GM21528 (cell line): Measurements from ENCODE around the gene CEPT1.
"Not testable (repeated sequence)": the region's sequence is repeated elsewhere in the genome, so short reads cannot be mapped to it uniquely, and the experiment has no call there.

ENCODE experiments used
- ATAC-seq: cut with Tn5 transposase; IDR thresholded peaks from one replicate; pipeline ENCODE4 v1.9.1; 2021; ENCODE audit warnings: mild to moderate bottlenecking, moderate library complexity; ENCODE audit not compliant: unreplicated experiment, low FRiP score

Gene CEPT1

GRCh38 chr1:111139956-111140679 is at the start of gene CEPT1, which contains the start of gene DRAM2:
TSS of gene CEPT1 (plus strand) at chr1:111140223. CDS start at chr1:111147715, 7,492 bp downstream.
TSS of gene DRAM2 (minus strand) at chr1:111140093. CDS start at chr1:111131554, 8,539 bp downstream.
- peak; percentile 67 for ATAC-seq

- not testable (repeated sequence) for ATAC-seq
Measured at GRCh38 chr1:111095421-111095820, 44.6 kb upstream of the CEPT1 start.

- ATAC-seq: no peak
Measured at GRCh38 chr1:111097356-111098099, 42.5 kb upstream of the CEPT1 start.

GRCh38 chr1:111099289-111099688 is 40.7 kb upstream of the CEPT1 start:
- ATAC-seq: no peak

GRCh38 chr1:111101854-111102642 is 38.0 kb upstream of the CEPT1 start:
- ATAC-seq: no peak

GRCh38 chr1:111104981-111105380 is 35.0 kb upstream of the CEPT1 start:
- no peak for ATAC-seq

GRCh38 chr1:111110197-111110899 is 29.7 kb upstream of the CEPT1 start:
- ATAC-seq: no peak

- ATAC-seq: no peak
Measured at GRCh38 chr1:111116496-111116895, 23.5 kb upstream of the CEPT1 start.

- ATAC-seq: no peak
Measured at GRCh38 chr1:111126354-111126753, 13.7 kb upstream of the CEPT1 start.

- ATAC-seq: peak; percentile 73
Measured at GRCh38 chr1:111127923-111128643, 11.9 kb upstream of the CEPT1 start.

GRCh38 chr1:111129376-111129775 is 10.6 kb upstream of the CEPT1 start:
- no peak for ATAC-seq

- ATAC-seq: no peak
Measured at GRCh38 chr1:111131693-111132092, 8.3 kb upstream of the CEPT1 start.

GRCh38 chr1:111133866-111134265 is 6.2 kb upstream of the CEPT1 start:
- ATAC-seq: no peak

- peak; percentile 42 for ATAC-seq
Measured at GRCh38 chr1:111139324-111139955, 583 bp upstream of the CEPT1 start.

- ATAC-seq: no peak
Measured at GRCh38 chr1:111140680-111140967, 601 bp downstream of the CEPT1 start.

GRCh38 chr1:111141245-111142220 is 1.5 kb downstream of the CEPT1 start:
- no peak for ATAC-seq

GRCh38 chr1:111142356-111142975 is 2.4 kb downstream of the CEPT1 start:
- ATAC-seq: no peak

- no peak for ATAC-seq
Measured at GRCh38 chr1:111145542-111145941, 5.5 kb downstream of the CEPT1 start.
